NCI-H748 treated with DMSO at 0.1 percent for 48 hours (cell line): ENCODE measurements around the gene IL21.
"Not testable (repeated sequence)": the region's sequence is repeated elsewhere in the genome, so short reads cannot be mapped to it uniquely, and the experiment has no call there.

ENCODE experiments used
- DNase-seq: peaks from one replicate; lab custom pipeline; 2025; lab: John Stamatoyannopoulos, UW

The IL21 gene

DNA sequence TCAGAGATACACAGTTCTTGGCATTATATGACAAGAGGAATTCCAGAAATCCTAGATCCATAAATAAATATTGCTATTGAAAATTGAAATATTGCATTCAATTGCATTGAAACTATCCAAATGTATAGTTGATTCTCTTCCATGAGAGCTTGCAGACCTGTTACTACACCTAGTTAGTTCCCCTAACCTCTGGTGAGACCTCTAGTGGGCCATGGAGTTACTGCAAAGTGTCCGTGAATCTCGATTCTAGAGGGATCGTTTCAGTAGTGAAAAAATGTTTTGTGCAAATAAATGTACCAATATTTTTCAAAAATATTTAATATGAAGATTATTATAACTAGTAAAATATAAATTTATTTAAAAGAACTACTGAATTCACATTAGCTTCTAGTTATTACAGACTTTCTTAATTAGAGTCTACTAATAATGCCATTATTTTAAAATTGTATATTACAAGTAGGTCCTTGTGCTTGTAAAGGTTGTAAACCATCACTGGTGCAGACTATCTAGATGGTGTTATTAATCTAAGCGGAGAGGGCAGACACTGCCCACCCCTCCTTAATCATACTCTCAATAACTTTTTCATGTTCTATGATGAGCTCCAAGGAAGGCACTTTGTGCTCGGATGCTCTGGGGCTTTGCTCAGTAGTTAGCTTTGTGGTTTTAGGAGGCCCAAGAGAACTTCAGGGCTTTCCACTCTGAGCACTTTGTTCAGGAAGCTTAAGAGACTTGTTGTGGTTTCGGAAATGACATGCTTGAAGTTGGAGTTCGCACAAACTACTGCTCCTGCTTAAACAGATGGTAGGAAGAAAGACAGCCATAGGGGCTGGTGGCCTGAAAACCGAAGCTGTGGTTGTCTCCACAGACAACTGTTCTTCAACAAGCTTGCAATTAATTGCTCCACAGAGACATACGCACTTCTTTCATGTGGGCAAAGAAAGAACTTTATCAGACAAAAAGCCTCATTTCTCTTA is 42.8 kb downstream of the IL21 start:
- peak; percentile 11 for DNase-seq

DNA sequence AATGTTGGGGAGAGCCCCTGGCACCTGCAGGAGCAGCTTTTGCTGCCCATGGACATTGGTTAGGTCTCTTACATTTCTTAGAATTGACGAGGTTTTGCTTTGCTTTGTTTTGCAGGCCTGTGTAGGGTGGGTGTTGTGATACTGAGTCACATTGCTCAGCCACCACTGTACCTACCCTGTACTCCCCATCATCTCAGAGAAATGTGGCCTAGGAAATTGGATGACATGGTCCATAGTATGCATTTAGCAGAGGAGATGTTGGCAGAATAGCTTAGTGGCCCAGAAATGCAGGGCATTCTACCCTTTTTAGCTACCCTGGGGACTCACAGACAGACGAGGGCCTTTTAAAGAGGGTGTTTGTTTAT is 43.7 kb downstream of the IL21 start:
- no peak for DNase-seq

DNA sequence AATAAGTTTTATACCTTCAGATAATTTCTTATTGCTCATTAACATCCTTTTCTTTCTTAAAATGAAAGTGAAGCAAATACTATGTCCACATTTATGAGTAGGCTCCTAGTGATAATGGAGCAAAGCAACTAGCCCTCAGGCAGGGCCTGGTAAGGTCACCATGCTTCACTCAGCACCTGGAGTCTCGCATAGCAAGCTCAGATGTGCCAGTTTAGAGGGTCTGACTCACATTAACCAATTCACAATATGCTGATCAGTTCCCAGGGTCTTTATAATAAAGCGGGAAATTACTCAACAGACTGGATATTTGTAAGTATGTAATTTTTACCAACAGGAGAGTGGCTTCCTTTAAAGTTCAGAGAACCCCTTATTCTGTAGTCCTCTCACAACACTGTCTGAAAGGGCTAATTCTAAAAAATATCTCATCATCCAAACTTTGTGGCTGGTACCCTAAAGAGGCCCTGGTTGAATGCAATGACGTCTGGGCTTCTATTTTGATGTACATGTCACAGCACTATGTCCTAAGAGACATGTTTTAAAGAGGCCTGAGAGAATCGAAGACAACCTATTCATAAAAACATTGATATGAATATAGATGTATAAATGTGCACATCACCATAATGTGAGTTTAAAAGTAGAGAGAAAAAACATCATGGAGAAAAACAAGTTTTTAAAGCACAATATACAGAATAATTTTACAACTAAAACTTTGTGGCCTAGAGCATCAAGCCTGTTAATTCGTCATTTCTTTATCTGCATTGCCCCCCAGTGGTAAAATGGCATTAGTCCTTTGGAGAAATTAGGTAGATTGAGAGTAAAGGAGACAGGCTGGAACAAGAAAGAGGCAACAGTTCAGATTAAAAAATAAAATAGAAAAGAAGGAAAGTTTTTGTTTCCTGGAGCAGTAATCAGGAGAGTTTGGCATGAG is 44.3 kb downstream of the IL21 start:
- peak; percentile 18 for DNase-seq

DNA sequence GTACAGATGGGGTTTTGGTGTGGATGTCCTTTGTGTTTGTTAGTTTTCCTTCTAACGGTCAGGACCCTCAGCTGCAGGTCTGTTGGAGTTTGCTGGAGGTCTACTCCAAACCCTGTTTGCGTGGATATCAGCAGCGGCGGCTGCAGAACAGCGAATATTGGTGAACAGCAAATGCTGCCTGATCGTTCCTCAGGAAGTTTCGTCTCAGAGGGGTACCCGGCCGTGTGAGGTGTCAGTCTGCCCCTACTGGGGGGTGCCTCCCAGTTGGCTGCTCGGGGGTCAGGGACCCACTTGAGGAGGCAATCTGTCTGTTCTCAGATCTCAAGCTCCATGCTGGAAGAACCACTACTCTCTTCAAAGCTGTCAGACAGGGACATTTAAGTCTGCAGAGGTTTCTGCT is 46.5 kb downstream of the IL21 start:
- DNase-seq: not testable (repeated sequence)

DNA sequence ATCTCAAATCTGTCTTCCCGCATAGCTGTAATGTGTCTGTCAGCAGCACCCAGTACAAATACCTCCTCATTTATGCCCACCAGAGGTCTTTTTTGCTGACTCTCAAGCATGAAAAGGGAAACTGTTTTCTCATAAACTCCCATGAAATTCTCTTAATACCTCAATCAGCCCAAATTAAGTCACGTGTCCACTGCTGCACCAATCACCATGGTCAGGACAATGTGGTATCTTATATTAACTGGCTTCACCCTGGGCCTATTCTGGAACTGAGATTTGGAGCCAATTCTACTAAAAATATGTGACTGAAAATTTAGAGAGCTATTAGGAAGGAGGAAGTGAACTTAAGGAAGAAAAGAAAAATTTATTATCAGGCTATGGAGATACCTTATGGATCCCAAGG is 58.4 kb downstream of the IL21 start:
- DNase-seq: no peak
